PC-3 (cell line): Measurements from ENCODE around the gene FN3KRP.

Source experiments
- CTCF ChIP-seq: fragments of 300-600 bp; sonication (generic); conservative IDR thresholded peaks from 2 replicates; pipeline ENCODE4 v1.5.1; 2017; ENCODE audit warnings: antibody characterized with exemption, low read depth, mild to moderate bottlenecking, low read length
- EZH2 ChIP-seq: fragments of 300-600 bp; sonication (generic); IDR thresholded peaks from one replicate; pipeline ENCODE4 v1.6.1; 2017; ENCODE audit warnings: antibody characterized with exemption, mild to moderate bottlenecking, low read length; ENCODE audit not compliant: unreplicated experiment
- EZH2phosphoT487 ChIP-seq: fragments of 300-600 bp; sonication (generic); IDR thresholded peaks from 2 replicates; pipeline ENCODE4 v1.6.1; 2018; ENCODE audit warnings: mild to moderate bottlenecking, antibody characterized with exemption, low read length, borderline replicate concordance

- TF ChIP-seq EZH2, result no peak
- TF ChIP-seq CTCF, result no peak
- no peak for TF ChIP-seq EZH2phosphoT487
Measured at GRCh38 chr17:82754297-82755208, 38.0 kb downstream of the FN3KRP start.
